ENCODE data around the gene NNMT.

NNMT gene

GRCh38 chr11:114359342-114359741 is 63.1 kb downstream of the NNMT start:
- no peaks in the 10 kb centered on the region for H3K36me3 Mint-ChIP-seq
- H3K27ac Mint-ChIP-seq, result no peak overlapping the region
- ATAC-seq, result no peak
- H3K4me1 Mint-ChIP-seq, result no peaks in the 10 kb centered on the region
- no peaks in the 10 kb centered on the region for H3K9me3 Mint-ChIP-seq
- no peak for DNase-seq (ENCODE audit: low spot score in 2 of 2)
- no peak overlapping the region for H3K4me3 Mint-ChIP-seq

GRCh38 chr11:114362326-114362725 is 66.1 kb downstream of the NNMT start:
- no peak overlapping the region for H3K27ac Mint-ChIP-seq
- no peaks in the 10 kb centered on the region for H3K9me3 Mint-ChIP-seq
- no peak overlapping the region for H3K4me3 Mint-ChIP-seq
- no peaks in the 10 kb centered on the region for H3K4me1 Mint-ChIP-seq
- ATAC-seq (no peak), DNase-seq (ENCODE audit: low spot score in 2 of 2) (no peak)
- H3K36me3 Mint-ChIP-seq, result no peaks in the 10 kb centered on the region

- no peaks in the 10 kb centered on the region for H3K9me3 Mint-ChIP-seq
- H3K4me1 Mint-ChIP-seq, result no peaks in the 10 kb centered on the region
- no peak for DNase-seq (ENCODE audit: low spot score in 2 of 2)
- H3K27ac Mint-ChIP-seq, result no peak overlapping the region
- no peak for ATAC-seq
- no peaks in the 10 kb centered on the region for H3K36me3 Mint-ChIP-seq
- H3K4me3 Mint-ChIP-seq, result no peak overlapping the region
These were observed 66.8 kb downstream of the NNMT start for GRCh38 chr11:114362958-114363357.
